ENCODE data around the gene KLHL7. TPM values are rescaled to one million over a fixed set of nuclear protein-coding genes. Genes with fewer than 3 reads are reported as not detected.

KLHL7 gene
- total and polyA plus RNA-seq, 5 experiments from 2014 or later: 19.7 to 32.3 (median 29.7) TPM

DNA sequence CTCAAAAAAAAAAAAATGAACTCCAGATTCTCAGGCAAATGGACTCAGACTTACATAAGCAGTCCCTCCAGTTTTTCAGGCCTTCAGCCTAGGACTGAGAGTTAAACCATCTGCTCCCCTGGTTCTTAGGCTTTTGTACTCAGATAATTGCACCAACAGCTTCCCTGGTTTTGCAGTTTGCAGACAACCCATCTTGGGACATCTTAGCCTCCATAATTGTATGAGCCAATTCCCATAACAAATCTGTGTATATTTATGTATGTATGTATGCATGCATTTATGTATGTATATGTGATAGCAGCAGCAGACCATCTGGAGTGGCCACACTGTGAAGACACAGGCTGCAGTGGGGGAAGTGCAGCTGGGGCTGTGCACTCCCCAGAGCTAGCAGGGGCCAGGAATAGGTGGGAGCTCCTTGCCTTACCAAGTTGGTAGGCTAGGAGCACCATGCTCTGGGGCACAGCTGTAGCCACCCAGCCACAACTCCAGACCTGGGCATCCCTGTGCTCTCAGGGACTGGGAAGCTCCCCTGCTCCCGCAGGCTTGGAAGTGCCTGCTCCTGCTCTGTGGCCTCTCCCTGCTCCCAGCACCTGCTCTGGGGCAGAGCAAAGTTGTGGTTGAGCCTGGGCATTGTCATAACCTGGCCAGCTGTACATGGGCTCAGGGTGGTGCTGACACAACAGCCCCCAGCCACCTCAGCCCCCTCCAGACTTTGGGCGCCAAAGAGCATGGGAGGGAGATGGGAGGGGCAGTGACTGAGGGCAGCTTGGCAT is 8.9 kb upstream of the KLHL7 start:
- no peak for ATAC-seq
- Mint-ChIP-seq H3K36me3 (peaks cover 0 to 10% (median 8%) of the 10 kb centered on the region in 3 donors), H3K9me3 (peaks cover 0 to 12% (median 0%) of the 10 kb centered on the region in 9 donors), H3K27me3 (peaks cover 0 to 11% (median 4%) of the 10 kb centered on the region in 5 donors), H3K27ac (no peak overlapping the region), H3K4me3 (no peak overlapping the region), H3K4me1 (peaks cover 0 to 4% (median 0%) of the 10 kb centered on the region in 4 donors)
- no peak for DNase-seq
- POLR2A ChIA-PET: no interaction called here

DNA sequence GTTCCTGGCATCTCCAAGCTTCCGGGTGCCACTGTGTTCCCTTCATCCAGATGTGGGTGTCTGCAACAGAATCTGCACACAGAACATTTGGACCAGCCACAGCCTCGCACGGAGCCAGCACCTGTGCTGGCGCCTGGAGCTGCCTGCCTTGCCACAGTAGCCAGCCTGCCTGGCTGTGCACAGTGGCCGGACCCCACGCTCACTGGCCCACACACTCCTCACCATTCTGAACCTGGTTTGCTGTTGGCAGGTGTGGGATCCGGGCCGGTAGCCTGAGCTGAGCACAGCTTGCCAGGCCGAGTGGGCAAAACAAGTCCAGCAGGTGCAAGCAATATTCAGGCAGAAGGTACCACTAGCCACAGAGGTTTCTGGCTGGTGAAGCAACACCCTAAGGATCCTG is 7.6 kb upstream of the KLHL7 start:
- Mint-ChIP-seq H3K27ac (no peak overlapping the region), H3K9me3 (peaks cover 0 to 12% (median 0%) of the 10 kb centered on the region in 9 donors), H3K36me3 (peaks cover 0 to 10% (median 8%) of the 10 kb centered on the region in 3 donors), H3K27me3 (peaks cover 0 to 11% (median 3%) of the 10 kb centered on the region in 5 donors), H3K4me3 (no peak overlapping the region), H3K4me1 (peaks cover 0 to 4% (median 0%) of the 10 kb centered on the region in 4 donors)
- DNase-seq (no peak), ATAC-seq (no peak)
- POLR2A ChIA-PET: no interaction called here

DNA sequence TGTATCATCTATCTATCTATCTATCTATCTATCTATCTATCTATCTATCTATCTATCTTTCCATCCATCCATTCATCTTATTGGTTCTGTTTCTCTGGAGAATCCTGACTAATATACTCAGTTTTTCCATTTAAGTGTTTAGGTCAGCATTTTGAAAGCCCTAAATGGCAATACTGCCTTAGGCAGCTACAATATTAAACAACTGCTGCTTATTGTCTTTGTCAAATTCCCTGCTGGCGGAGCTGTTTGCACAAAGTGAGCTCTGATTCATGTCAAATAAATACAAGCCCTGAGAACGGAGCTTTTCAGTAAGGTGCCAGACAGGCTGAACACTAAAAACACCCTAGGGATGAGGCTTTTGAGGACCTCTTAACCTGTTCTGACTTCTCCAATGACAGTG is 7.1 kb upstream of the KLHL7 start:
- Mint-ChIP-seq H3K4me1 (peaks cover 0 to 4% (median 0%) of the 10 kb centered on the region in 4 donors), H3K27ac (no peak overlapping the region), H3K4me3 (no peak overlapping the region), H3K27me3 (peaks cover 0 to 11% (median 2%) of the 10 kb centered on the region in 5 donors), H3K36me3 (peaks cover 0 to 10% (median 8%) of the 10 kb centered on the region in 3 donors), H3K9me3 (peaks cover 0 to 12% (median 0%) of the 10 kb centered on the region in 9 donors)
- ATAC-seq (no peak), DNase-seq (no peak)
- POLR2A ChIA-PET: no interaction called here

- POLR2A ChIA-PET: no interaction called here
- H3K27ac Mint-ChIP-seq: no peak overlapping the region
- H3K27me3 Mint-ChIP-seq: peaks cover 0 to 6% (median 2%) of the 10 kb centered on the region in 5 donors
- no peak for DNase-seq
- H3K4me1 Mint-ChIP-seq: peaks cover 4 to 8% (median 6%) of the 10 kb centered on the region in 4 donors
- H3K9me3 Mint-ChIP-seq: peaks cover 0 to 3% (median 0%) of the 10 kb centered on the region in 9 donors
- no peak overlapping the region for H3K4me3 Mint-ChIP-seq
- ATAC-seq: no peak
- H3K36me3 Mint-ChIP-seq: peaks cover 0 to 7% (median 2%) of the 10 kb centered on the region in 3 donors
Observed at GRCh38 chr7:23100697-23101096, 4.9 kb upstream of the KLHL7 start.

GRCh38 chr7:23105086-23105643 is 420 bp upstream of the KLHL7 start:
- H3K4me3 Mint-ChIP-seq: peak overlapping the region; percentile 87 to 99 (median 96)
- ATAC-seq (peak; percentile 29 to 31), DNase-seq (peak in 1 of 10 donors; percentile 1)
- H3K27me3 Mint-ChIP-seq: no peaks in the 10 kb centered on the region
- POLR2A ChIA-PET: interaction anchor here (0.6 to 2.3 kb wide), 8 partner anchors 15 to 435 kb away, joined by 3 to 47 read pairs (median 6); partner anchors contain the start of gene NUP42
- peak overlapping the region; percentile 80 to 99 (median 97) for H3K27ac Mint-ChIP-seq
- H3K4me1 Mint-ChIP-seq: peaks cover 22 to 45% (median 44%) of the 10 kb centered on the region in 4 donors
- peaks cover 0 to 6% (median 0%) of the 10 kb centered on the region in 3 donors for H3K36me3 Mint-ChIP-seq
- H3K9me3 Mint-ChIP-seq: no peaks in the 10 kb centered on the region

DNA sequence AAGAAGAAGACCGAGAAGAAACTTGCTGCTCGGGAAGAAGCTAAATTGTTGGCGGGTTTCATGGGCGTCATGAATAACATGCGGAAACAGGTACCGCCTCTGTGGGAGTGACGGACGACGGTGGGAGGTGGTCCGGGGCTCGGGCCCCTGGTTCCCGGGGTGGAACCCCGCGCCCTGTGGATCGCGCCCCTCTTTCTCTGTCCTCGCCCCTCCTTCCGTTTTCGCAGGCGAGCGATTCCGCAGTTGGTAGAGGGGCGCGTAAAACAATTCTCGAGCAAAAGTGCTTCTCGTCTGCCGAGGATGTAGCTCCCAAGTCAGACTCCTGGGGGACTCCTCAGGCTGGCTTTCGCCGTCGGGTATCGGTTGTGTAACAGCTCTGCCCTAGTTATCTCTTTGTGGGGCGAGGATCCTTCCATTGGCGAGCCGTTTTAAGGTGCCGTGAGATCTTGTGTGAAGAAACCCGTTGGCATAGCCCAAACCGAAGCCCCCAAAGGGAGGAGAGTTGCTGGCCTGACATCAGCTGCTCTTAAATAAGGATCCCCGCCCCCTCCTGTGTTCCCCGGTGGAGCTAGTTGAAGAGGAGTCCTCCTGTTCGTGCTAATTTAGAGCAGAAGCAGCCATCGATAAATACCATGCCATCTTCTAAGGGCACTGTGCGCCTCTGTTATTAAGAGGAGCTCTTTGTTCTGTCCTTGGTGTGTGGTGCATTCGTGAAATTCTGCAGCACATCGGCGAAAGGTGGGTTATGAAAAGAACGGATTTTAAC is 655 bp downstream of the KLHL7 start:
- POLR2A ChIA-PET: interaction anchor here (0.7 to 2.3 kb wide), 12 partner anchors 8 to 434 kb away, joined by 3 to 47 read pairs (median 4); partner anchors contain the start of genes NUP42 and TOMM7
- peak overlapping the region; percentile 86 to 99 (median 97) for H3K27ac Mint-ChIP-seq
- peak; percentile 49 to 58 for ATAC-seq
- H3K4me1 Mint-ChIP-seq: peaks cover 27 to 53% (median 48%) of the 10 kb centered on the region in 4 donors
- peaks cover 0 to 6% (median 0%) of the 10 kb centered on the region in 3 donors for H3K36me3 Mint-ChIP-seq
- H3K9me3 Mint-ChIP-seq: no peaks in the 10 kb centered on the region
- peak in 8 of 10 donors; percentile 28 to 71 (median 53) for DNase-seq
- H3K27me3 Mint-ChIP-seq: no peaks in the 10 kb centered on the region
- H3K4me3 Mint-ChIP-seq: peak overlapping the region; percentile 87 to 99 (median 96)

DNA sequence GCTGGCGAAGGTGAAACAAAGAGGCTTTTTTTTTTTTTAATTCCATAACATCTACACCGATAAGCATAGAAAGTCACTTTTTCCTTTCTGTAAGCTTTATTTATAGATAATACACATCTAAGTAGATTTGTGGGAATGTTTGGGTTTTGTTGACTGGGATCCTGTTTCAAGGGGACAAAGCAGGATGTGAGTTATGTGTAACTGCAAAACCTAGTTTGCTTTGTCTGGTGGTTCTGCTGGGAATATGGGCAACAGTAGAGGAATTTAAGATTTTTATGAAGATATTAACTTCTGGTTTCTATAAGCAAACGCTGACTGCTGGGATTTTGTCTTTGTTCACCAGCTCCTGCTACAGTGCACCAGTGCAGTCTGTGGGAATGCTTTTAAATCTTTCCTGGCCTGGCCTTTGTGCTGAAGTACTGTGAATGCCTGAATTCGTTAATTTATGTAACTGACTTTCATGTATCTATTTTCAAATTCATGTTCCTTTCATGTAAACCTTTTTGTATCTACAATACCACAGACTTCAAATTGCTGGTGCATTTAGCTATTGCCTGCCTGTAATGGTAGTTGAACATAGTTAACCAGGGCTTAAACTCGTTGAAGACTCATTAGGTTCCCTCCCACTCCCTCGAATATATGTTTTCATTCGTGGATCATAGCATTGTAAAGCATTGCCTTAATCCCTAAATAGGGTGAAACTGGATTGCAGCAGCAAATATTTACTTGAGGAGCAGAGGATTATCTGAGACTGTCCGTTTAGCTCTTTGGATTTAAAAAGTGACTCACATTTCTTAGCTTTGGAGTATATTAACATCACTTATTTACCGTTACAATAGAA is 1.5 kb downstream of the KLHL7 start:
- ATAC-seq: no peak
- Mint-ChIP-seq H3K27ac (peak overlapping the region; percentile 86 to 99 (median 97)), H3K9me3 (no peaks in the 10 kb centered on the region), H3K4me1 (peaks cover 28 to 56% (median 51%) of the 10 kb centered on the region in 4 donors), H3K27me3 (no peaks in the 10 kb centered on the region), H3K4me3 (peak overlapping the region; percentile 87 to 99 (median 96)), H3K36me3 (peaks cover 0 to 6% (median 0%) of the 10 kb centered on the region in 3 donors)
- POLR2A ChIA-PET: interaction anchor here (1.0 to 2.3 kb wide), 5 partner anchors 73 to 284 kb away, joined by 3 to 47 read pairs (median 4); partner anchors contain the start of genes NUP42 and TOMM7
- DNase-seq: no peak

DNA sequence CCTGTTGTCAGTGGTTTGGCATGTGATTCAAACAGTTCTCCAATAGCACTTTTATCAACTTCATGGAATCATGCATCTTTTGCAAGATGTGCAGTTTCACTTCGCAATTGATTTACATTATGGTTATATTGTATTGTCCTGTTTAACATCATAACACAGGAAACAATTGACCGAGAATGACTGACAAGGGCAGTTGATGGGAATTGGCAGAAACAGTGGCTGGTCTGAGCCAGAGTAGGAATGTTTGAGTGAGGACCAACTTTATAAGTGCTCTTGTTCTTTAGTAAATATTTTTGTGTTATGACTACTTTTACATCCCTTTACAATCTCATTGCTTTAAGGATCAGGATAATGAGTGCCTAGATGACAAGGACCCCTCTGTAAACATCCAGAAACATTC is 2.2 kb downstream of the KLHL7 start:
- H3K27me3 Mint-ChIP-seq: no peaks in the 10 kb centered on the region
- H3K27ac Mint-ChIP-seq: no peak overlapping the region
- H3K9me3 Mint-ChIP-seq: no peaks in the 10 kb centered on the region
- H3K4me3 Mint-ChIP-seq: peak overlapping the region in 9 of 10 donors; percentile 25 to 99 (median 96)
- no peak for DNase-seq
- H3K4me1 Mint-ChIP-seq: peaks cover 34 to 63% (median 58%) of the 10 kb centered on the region in 4 donors
- ATAC-seq: no peak
- POLR2A ChIA-PET: no interaction called here
- H3K36me3 Mint-ChIP-seq: peaks cover 0 to 6% (median 0%) of the 10 kb centered on the region in 3 donors

DNA sequence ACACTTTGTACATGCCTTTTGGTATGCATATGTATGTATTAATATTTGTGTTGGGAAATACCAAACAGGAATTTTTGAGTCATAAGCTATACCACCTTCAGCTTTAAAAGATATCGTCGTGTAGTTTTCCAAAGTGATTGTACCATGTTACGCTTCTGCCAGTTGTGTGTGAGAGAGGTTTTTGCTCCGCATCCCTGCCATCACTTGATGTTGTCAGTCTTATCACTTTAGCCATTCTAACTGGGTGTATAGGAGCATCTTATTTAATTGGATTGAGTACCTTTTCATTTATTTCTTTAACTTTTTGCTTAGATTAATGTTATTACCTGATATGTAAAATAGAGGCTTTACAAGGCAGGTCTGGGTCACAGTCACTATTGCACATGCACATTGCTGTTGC is 3.4 kb downstream of the KLHL7 start:
- H3K27me3 Mint-ChIP-seq: no peaks in the 10 kb centered on the region
- H3K9me3 Mint-ChIP-seq: no peaks in the 10 kb centered on the region
- peak overlapping the region in 5 of 10 donors; percentile 23 to 99 (median 52) for H3K4me3 Mint-ChIP-seq
- DNase-seq: no peak
- H3K27ac Mint-ChIP-seq: no peak overlapping the region
- H3K4me1 Mint-ChIP-seq: peaks cover 38 to 66% (median 61%) of the 10 kb centered on the region in 4 donors
- POLR2A ChIA-PET: no interaction called here
- no peak for ATAC-seq
- peaks cover 0 to 6% (median 0%) of the 10 kb centered on the region in 3 donors for H3K36me3 Mint-ChIP-seq

- Mint-ChIP-seq H3K27me3 (no peaks in the 10 kb centered on the region), H3K27ac (no peak overlapping the region), H3K36me3 (peaks cover 0 to 6% (median 0%) of the 10 kb centered on the region in 3 donors), H3K4me1 (peaks cover 38 to 66% (median 62%) of the 10 kb centered on the region in 4 donors), H3K9me3 (no peaks in the 10 kb centered on the region), H3K4me3 (peak overlapping the region in 1 of 10 donors; percentile 35)
- ATAC-seq (no peak), DNase-seq (no peak)
- POLR2A ChIA-PET: no interaction called here
Observed at GRCh38 chr7:23109470-23109869, 3.9 kb downstream of the KLHL7 start.

DNA sequence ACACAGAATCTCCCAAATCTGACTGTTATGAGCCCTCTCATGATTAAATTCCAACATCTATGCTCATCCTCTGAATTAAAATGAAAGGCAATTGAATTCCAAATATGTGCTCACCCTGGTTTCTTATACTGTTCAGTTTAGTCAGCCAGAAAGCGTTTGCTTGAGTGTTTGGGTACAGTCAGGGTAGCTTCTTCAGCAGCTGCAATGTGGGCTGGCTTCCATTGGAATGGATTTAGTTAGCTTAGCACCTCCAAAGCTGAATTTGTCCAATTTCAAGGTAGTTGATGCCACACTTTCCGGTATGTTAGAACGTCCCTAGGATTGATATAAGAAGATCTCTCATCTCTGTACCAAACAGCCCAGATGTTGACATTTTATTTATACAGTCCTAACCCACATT is 9.3 kb downstream of the KLHL7 start:
- Mint-ChIP-seq H3K27ac (peak overlapping the region in 1 of 10 donors; percentile 17), H3K4me1 (peaks cover 17 to 44% (median 35%) of the 10 kb centered on the region in 4 donors), H3K27me3 (no peaks in the 10 kb centered on the region), H3K36me3 (peaks cover 0 to 22% (median 7%) of the 10 kb centered on the region in 3 donors), H3K9me3 (no peaks in the 10 kb centered on the region), H3K4me3 (no peak overlapping the region)
- no peak for ATAC-seq
- no peak for DNase-seq
- POLR2A ChIA-PET: interaction anchor here (1.1 kb wide), 1 partner anchor 9 kb away, joined by 4 read pairs; no protein-coding TSS in a partner anchor
